NCI-H2196 treated with DMSO at 0.1 percent for 48 hours (cell line): Measurements from ENCODE around the gene SH3RF2.
"Not testable (repeated sequence)": the region's sequence is repeated elsewhere in the genome, so short reads cannot be mapped to it uniquely, and the experiment has no call there.

ENCODE experiments used
- DNase-seq: peaks from one replicate; lab custom pipeline; 2025; ENCODE audit not compliant: unreplicated experiment; lab: John Stamatoyannopoulos, UW

SH3RF2 gene

GRCh38 chr5:145948921-145949320 lies 12.5 kb downstream of the SH3RF2 start:
- DNase-seq, result no peak

GRCh38 chr5:145949474-145949873 lies 13.1 kb downstream of the SH3RF2 start:
- DNase-seq, result no peak

GRCh38 chr5:145951071-145951470 lies 14.7 kb downstream of the SH3RF2 start:
- no peak for DNase-seq

- no peak for DNase-seq
Observed at GRCh38 chr5:145953202-145953601, 16.8 kb downstream of the SH3RF2 start.

- DNase-seq, result not testable (repeated sequence)
Observed at GRCh38 chr5:145954140-145954539, 17.8 kb downstream of the SH3RF2 start.

- DNase-seq, result no peak
Observed at GRCh38 chr5:145957388-145957787, 21.0 kb downstream of the SH3RF2 start.

- no peak for DNase-seq
Observed at GRCh38 chr5:145958436-145958835, 22.1 kb downstream of the SH3RF2 start.

- DNase-seq, result no peak
Observed at GRCh38 chr5:145960166-145960565, 23.8 kb downstream of the SH3RF2 start.

GRCh38 chr5:145960848-145961600 lies 24.6 kb downstream of the SH3RF2 start:
- DNase-seq, result no peak

- DNase-seq, result no peak
Observed at GRCh38 chr5:145962001-145962400, 25.6 kb downstream of the SH3RF2 start.

- not testable (repeated sequence) for DNase-seq
Observed at GRCh38 chr5:145964008-145964407, 27.6 kb downstream of the SH3RF2 start.

GRCh38 chr5:145965804-145966203 lies 29.4 kb downstream of the SH3RF2 start:
- DNase-seq, result no peak

- DNase-seq, result no peak
Observed at GRCh38 chr5:145967296-145967695, 30.9 kb downstream of the SH3RF2 start.

GRCh38 chr5:145968970-145969713 lies 32.8 kb downstream of the SH3RF2 start:
- no peak for DNase-seq

GRCh38 chr5:145969714-145970092 lies 33.3 kb downstream of the SH3RF2 start:
- DNase-seq, result no peak

GRCh38 chr5:145971108-145971507 lies 34.7 kb downstream of the SH3RF2 start:
- no peak for DNase-seq

GRCh38 chr5:145971701-145972100 lies 35.3 kb downstream of the SH3RF2 start:
- DNase-seq, result no peak

- no peak for DNase-seq
Observed at GRCh38 chr5:145975001-145975360, 38.6 kb downstream of the SH3RF2 start.

- no peak for DNase-seq
Observed at GRCh38 chr5:145975361-145976066, 39.1 kb downstream of the SH3RF2 start.

- DNase-seq, result no peak
Observed at GRCh38 chr5:145976431-145977155, 40.2 kb downstream of the SH3RF2 start.

- no peak for DNase-seq
Observed at GRCh38 chr5:145978171-145978570, 41.8 kb downstream of the SH3RF2 start.
